HFFc6 (cell line): ENCODE data around the gene ZNF467. TPM values are rescaled to one million over a fixed set of nuclear protein-coding genes. Genes with fewer than 3 reads are reported as not detected.

Experiments
- DNase-seq: peaks from one replicate; pipeline ENCODE4 v3.0.0-alpha.2; 2018
- H3K27ac Mint-ChIP-seq: 2 replicates; pipeline ENCODE4 v1.8.0; 2020; ENCODE audit warnings: mild to moderate bottlenecking, mixed read lengths
- H3K27me3 Mint-ChIP-seq: 2 replicates; pipeline ENCODE4 v1.8.0; 2021; ENCODE audit warnings: mild to moderate bottlenecking, moderate library complexity, mixed read lengths; ENCODE audit not compliant: insufficient read depth
- H3K36me3 Mint-ChIP-seq: 2 replicates; pipeline ENCODE4 v1.8.0; 2021; ENCODE audit warnings: low read depth, mixed read lengths
- H3K4me1 Mint-ChIP-seq: 2 replicates; pipeline ENCODE4 v1.8.0; 2020; ENCODE audit warnings: low read depth, mixed read lengths
- H3K4me3 Mint-ChIP-seq: 2 replicates; pipeline ENCODE4 v1.8.0; 2020; ENCODE audit warnings: mild to moderate bottlenecking, moderate library complexity, mixed read lengths
- H3K9me3 Mint-ChIP-seq: 2 replicates; pipeline ENCODE4 v1.8.0; 2020; ENCODE audit warnings: mild to moderate bottlenecking, mixed read lengths
- total RNA-seq, 6 experiments: library from RNA; stranded (reverse); fragmentation: NEBNext Ultra II Directional; extraction: Animal tissue kit (Norgen Biotek cat#: 25700); gene quantifications; 2 replicates in 1 of 6; 3 replicates in 5 of 6; pipeline ENCODE4 v1.2.3, GENCODE V29; 2021
- TF ChIP-seq, protein P1 (sequence below): fragments of 200-600 bp; sonication (generic); IDR thresholded peaks from 2 replicates; pipeline ENCODE4 v1.5.0; 2021; ENCODE audit warnings: antibody characterized with exemption, mild to moderate bottlenecking

The ZNF467 gene
- total RNA-seq, 6 experiments from 2014 or later, result 0.68 to 1.7 (median 1.0) TPM

DNA sequence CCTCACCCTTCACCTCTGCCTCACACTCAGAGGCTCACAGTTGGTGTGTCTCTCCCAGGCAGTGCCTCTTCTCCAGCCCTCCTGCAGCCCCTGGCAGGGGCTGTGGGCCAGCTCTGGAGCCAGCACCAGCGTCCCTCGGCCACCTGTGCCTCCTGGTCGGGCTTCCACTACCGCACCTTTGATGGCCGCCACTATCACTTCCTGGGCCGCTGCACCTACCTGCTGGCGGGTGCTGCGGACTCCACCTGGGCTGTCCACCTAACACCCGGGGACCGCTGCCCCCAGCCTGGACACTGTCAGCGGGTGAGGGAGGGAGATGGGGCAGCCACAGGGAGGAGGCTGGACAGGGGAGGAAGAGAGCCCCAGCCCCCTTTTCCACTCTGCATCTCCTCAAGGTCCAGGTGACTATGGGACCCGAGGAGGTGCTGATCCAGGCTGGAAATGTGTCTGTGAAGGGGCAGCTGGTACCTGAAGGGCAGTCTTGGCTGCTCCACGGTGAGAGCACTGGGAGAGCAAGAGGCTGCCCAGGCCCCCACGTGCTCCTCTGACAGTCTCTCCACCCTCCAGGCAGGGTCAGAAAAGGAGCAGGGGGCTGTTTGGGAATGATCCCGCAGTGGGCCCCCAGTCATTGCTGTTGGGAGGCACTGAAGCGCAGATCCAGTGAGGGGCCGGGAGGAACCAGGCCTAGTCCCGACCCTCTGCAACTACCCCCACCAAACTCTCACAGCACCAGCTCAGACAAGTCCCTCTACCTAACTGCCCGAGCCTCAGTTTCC lies 4.4 kb upstream of the ZNF467 start:
- Mint-ChIP-seq H3K27ac (no peak overlapping the region), H3K9me3 (no peaks in the 10 kb centered on the region), H3K36me3 (no peaks in the 10 kb centered on the region), H3K4me3 (no peak overlapping the region), H3K4me1 (peaks cover 5% of the 10 kb centered on the region; the same call in 1 of the 2 replicates), H3K27me3 (peaks cover 27% of the 10 kb centered on the region)
- TF ChIP-seq, protein P1, sequence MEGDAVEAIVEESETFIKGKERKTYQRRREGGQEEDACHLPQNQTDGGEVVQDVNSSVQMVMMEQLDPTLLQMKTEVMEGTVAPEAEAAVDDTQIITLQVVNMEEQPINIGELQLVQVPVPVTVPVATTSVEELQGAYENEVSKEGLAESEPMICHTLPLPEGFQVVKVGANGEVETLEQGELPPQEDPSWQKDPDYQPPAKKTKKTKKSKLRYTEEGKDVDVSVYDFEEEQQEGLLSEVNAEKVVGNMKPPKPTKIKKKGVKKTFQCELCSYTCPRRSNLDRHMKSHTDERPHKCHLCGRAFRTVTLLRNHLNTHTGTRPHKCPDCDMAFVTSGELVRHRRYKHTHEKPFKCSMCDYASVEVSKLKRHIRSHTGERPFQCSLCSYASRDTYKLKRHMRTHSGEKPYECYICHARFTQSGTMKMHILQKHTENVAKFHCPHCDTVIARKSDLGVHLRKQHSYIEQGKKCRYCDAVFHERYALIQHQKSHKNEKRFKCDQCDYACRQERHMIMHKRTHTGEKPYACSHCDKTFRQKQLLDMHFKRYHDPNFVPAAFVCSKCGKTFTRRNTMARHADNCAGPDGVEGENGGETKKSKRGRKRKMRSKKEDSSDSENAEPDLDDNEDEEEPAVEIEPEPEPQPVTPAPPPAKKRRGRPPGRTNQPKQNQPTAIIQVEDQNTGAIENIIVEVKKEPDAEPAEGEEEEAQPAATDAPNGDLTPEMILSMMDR, result no peak
- DNase-seq, result no peak

DNA sequence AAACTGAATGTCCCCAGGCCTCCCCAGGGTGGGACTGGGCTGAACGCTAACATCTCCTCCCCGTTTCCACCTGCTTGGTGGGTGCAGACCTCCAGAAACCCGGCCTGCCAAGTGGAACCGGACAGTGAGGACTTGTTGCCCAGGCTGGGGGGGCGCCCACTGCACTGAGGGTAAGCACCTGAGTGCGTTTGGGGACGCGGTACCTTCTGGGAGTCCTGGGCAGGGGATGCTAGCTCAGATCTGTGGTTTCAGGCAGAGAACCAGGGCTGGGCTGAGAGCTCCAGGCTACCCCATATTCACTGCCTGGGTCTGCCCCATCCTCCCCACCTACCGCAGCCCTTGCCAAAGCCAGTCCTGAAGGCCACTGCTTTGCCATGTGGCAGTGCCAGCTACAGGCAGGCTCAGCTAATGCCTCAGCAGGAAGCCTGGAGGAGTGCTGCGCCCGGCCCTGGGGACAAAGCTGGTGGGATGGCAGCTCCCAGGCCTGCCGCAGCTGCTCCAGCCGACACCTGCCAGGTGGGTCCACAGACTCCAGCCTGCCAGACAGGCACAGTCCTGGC lies 3.5 kb upstream of the ZNF467 start:
- no peaks in the 10 kb centered on the region for H3K9me3 Mint-ChIP-seq
- peaks cover 27% of the 10 kb centered on the region for H3K27me3 Mint-ChIP-seq
- H3K4me3 Mint-ChIP-seq, result no peak overlapping the region

DNA sequence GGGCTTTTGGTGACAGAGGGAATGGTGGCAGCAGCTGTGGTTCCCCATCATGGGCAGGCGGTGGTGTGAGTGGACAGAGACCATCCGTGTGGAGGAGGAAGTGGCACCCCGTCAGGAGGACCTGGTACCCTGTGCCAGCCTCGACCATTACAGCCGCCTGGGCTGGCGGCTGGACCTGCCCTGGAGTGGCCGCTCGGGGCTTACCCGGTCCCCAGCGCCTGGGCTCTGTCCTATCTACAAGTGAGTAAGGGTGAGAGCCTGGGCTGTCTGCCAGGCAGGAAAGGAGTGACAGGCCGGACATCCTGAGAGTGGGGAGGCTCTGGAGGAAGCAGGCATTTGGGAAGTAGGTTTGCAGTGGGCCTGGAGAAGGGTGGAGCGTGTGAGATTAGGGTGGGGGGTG lies 2.9 kb upstream of the ZNF467 start:
- no peak for DNase-seq
- Mint-ChIP-seq H3K4me3 (no peak overlapping the region), H3K36me3 (no peaks in the 10 kb centered on the region), H3K27me3 (peaks cover 27% of the 10 kb centered on the region), H3K27ac (no peak overlapping the region), H3K9me3 (no peaks in the 10 kb centered on the region), H3K4me1 (peaks cover 5% of the 10 kb centered on the region; the same call in 1 of the 2 replicates)
- TF ChIP-seq, protein P1, result no peak

More for the DNA sequence above, 3.5 kb upstream of the ZNF467 start:
- Mint-ChIP-seq H3K27ac (no peak overlapping the region), H3K4me1 (peaks cover 5% of the 10 kb centered on the region; the same call in 1 of the 2 replicates), H3K36me3 (no peaks in the 10 kb centered on the region)
- TF ChIP-seq, protein P1, result no peak
- no peak for DNase-seq

DNA sequence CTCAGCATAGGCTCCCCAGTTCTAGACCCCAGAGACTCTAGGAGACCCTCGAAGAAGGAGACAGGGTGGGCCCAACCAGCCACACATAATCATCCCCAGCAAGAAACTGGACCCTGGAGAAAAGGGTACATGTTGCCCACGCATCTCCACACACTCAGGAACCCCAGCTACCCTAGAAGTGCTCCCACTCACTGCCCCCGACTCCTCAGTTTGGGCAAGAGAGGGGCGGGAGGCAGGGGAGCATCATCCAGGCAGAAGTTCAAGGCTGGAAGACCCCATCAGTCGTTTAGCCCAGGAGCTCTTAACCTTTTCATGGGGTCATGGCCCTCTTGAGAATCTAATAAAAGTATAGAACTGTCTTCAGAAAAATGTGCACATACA lies 1.8 kb upstream of the ZNF467 start:
- Mint-ChIP-seq H3K4me1 (peaks cover 5% of the 10 kb centered on the region; the same call in 1 of the 2 replicates), H3K9me3 (no peaks in the 10 kb centered on the region), H3K27ac (no peak overlapping the region), H3K27me3 (peaks cover 27% of the 10 kb centered on the region), H3K4me3 (no peak overlapping the region), H3K36me3 (no peaks in the 10 kb centered on the region)
- TF ChIP-seq, protein P1, result no peak
- DNase-seq, result no peak

DNA sequence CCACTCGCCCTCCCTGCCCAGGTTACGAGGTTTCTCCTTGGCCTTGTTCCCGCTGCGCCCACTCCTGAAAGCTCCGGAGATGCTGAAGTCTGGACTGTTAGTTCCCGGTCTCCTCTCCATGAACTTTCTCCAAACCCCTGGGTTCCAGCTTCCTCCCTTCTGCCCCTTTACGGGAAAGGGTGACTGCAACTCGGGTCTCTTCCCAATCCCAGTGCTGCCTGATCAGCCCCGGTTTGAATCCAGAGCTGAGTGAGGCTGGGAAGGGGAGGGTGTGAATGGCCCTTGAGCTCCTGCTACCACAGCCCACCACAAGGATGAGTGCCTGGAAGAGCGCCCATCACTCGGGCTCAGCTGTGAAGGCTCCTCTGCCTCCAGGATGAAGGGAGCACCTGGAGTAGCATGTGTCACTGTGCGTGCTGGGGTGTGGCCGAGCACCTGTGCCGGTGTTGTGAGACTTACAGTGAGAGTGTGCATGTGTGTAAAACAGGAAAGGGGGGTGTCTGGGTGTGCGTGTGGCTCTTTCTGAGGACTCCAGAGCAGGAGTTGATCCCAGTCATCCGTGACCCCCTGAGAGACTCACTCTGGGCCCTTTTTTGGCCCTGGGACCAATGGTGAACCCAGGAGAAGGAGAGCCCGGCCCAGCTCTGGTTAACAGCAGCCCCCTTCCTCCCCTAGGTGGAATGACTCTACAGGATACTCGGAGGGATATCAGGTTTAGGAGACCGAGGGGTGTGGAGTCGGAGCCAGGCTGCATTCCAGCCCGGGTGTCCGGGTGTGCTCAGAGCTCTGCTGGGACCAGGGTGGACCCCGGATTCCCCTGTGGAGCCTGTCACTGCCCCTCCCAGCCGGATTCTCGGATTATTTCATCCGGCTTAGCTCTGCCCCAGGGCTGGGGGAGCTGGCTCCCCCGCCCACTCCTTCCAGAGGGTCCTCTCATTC lies 1.1 kb upstream of the ZNF467 start:
- H3K36me3 Mint-ChIP-seq, result no peaks in the 10 kb centered on the region
- TF ChIP-seq, protein P1, result no peak
- peaks cover 30% of the 10 kb centered on the region for H3K27me3 Mint-ChIP-seq
- H3K4me3 Mint-ChIP-seq, result peak overlapping the region; percentile 54
- peaks cover 5% of the 10 kb centered on the region; the same call in 1 of the 2 replicates for H3K4me1 Mint-ChIP-seq
- DNase-seq, result no peak
- no peak overlapping the region for H3K27ac Mint-ChIP-seq
- no peaks in the 10 kb centered on the region for H3K9me3 Mint-ChIP-seq
